Gastrocnemius medialis (tissue), 4 donors: Measurements from ENCODE around the gene GABBR2. TPM values are rescaled to one million over a fixed set of nuclear protein-coding genes. Genes with fewer than 3 reads are reported as not detected.

Experiments
- ATAC-seq, 2 donors: fragments of 150-250 bp; one replicate each; pipeline ENCODE4 v1.9.1; 2016
- DNase-seq, 2 donors: peaks; one replicate each; pipeline ENCODE4 v3.0.0-alpha.2; 2019
- H3K27ac ChIP-seq, 4 donors: fragments of 200-600 bp; sonication (generic); 1 replicate in 1 of 4; 2 replicates in 3 of 4; pipeline ENCODE4 v1.5.1; 2016 to 2018; ENCODE audit warnings: mild to moderate bottlenecking in 2 of 4, moderate library complexity in 1 of 4
- H3K27me3 ChIP-seq, 3 donors: fragments of 200-600 bp; sonication (generic) in 2 of 3; 1 replicate in 1 of 3; 2 replicates in 2 of 3; pipeline versions ENCODE4 v1.5.1 to v1.6.0; 2016 to 2019; ENCODE audit warnings: mild to moderate bottlenecking in 1 of 3, moderate library complexity in 1 of 3
- H3K36me3 ChIP-seq, 2 donors: fragments of 200-600 bp; sonication (generic) in 1 of 2; one replicate each; pipeline ENCODE4 v1.5.1; 2017 to 2018
- H3K4me1 ChIP-seq, 2 donors: fragments of 200-600 bp; sonication (generic) in 1 of 2; one replicate each; pipeline ENCODE4 v1.5.1; 2016 to 2017; ENCODE audit warnings: mild to moderate bottlenecking in 2 of 2
- H3K4me3 ChIP-seq, 4 donors: fragments of 200-600 bp; sonication (generic) in 3 of 4; 1 replicate in 1 of 4; 2 replicates in 3 of 4; pipeline ENCODE4 v1.5.1; 2016 to 2019; ENCODE audit warnings: mild to moderate bottlenecking in 2 of 4
- H3K9me3 ChIP-seq, 3 donors: fragments of 200-600 bp; sonication (generic) in 2 of 3; 1 replicate in 1 of 3; 2 replicates in 2 of 3; pipeline ENCODE4 v1.5.1; 2016 to 2019
- CTCF ChIP-seq, 5 experiments: fragments of 450-650 bp in 3 of 5; fragments of 200-600 bp in 2 of 5; sonication (generic) in 2 of 5; IDR thresholded peaks in 4 of 5; conservative IDR thresholded peaks in 1 of 5; 1 replicate in 4 of 5; 2 replicates in 1 of 5; pipeline ENCODE4 v1.5.1; 2016 to 2019; ENCODE audit warnings: antibody characterized with exemption in 5 of 5, mild to moderate bottlenecking in 3 of 5, moderate library complexity in 3 of 5
- POLR2A ChIP-seq, 2 donors: fragments of 450-650 bp; IDR thresholded peaks; one replicate each; pipeline ENCODE4 v1.6.1; 2017; ENCODE audit warnings: antibody characterized with exemption in 2 of 2, mild to moderate bottlenecking in 2 of 2, moderate library complexity in 2 of 2
- in situ Hi-C, 4 donors: fragments of 200-750 bp; cut with MboI; loops; one replicate each; pipeline versions ENCODE4 v1.15.0 to v1.8.0; 2017; ENCODE audit warnings: low sequenced_read_pairs in 4 of 4
- intact Hi-C: fragments of 100-400 bp; cut with DNase I; formaldehyde crosslinking; loops from one replicate; pipeline ENCODE4 v1.15.1; 2023; ENCODE audit warnings: low total_unique reads
- total RNA-seq, 4 donors: library from RNA; depleted of rRNA; stranded (reverse); fragments of >200 nt; gene quantifications; one replicate each; pipeline versions ENCODE4 v1.1.0 to v1.2.3, GENCODE V29; 2016

GABBR2 gene
- total RNA-seq, 4 donors from 2014 or later = 0.46 to 0.80 TPM; not detected in 2

- no peaks in the 10 kb centered on the region for H3K4me1 ChIP-seq
- in situ Hi-C loops (loop anchor here in 1 of 4 donors (10.0 kb wide), 1 partner anchor 64 kb away; no protein-coding TSS in a partner anchor), intact Hi-C loops (no loop called here)
- no peak for DNase-seq
- H3K27ac ChIP-seq = no peak overlapping the region
- no peaks in the 10 kb centered on the region for H3K9me3 ChIP-seq
- no peak for ATAC-seq
- H3K4me3 ChIP-seq = no peak overlapping the region
- TF ChIP-seq CTCF (IDR thresholded peaks at IDR 0.05 in 4 of 5, conservative IDR thresholded peaks at IDR 0.05 in 1 of 5) (no peak), POLR2A (IDR thresholded peaks at IDR 0.05) (no peak)
- H3K36me3 ChIP-seq = no peaks in the 10 kb centered on the region
- peaks cover 0 to 3% (median 0%) of the 10 kb centered on the region in 3 donors for H3K27me3 ChIP-seq
These were observed 188.3 kb downstream of the GABBR2 start for GRCh38 chr9:98520221-98520960.

- Histone ChIP-seq H3K27ac (no peak overlapping the region), H3K27me3 (peaks cover 0 to 3% (median 0%) of the 10 kb centered on the region in 3 donors), H3K4me1 (no peaks in the 10 kb centered on the region), H3K36me3 (no peaks in the 10 kb centered on the region), H3K9me3 (no peaks in the 10 kb centered on the region), H3K4me3 (no peak overlapping the region)
- ATAC-seq = no peak
- intact Hi-C loops (no loop called here), in situ Hi-C loops (loop anchor here in 1 of 4 donors (10.0 kb wide), 1 partner anchor 65 kb away; no protein-coding TSS in a partner anchor)
- TF ChIP-seq CTCF (IDR thresholded peaks at IDR 0.05 in 4 of 5, conservative IDR thresholded peaks at IDR 0.05 in 1 of 5) (no peak), POLR2A (IDR thresholded peaks at IDR 0.05) (no peak)
- no peak for DNase-seq
These were observed 189.1 kb downstream of the GABBR2 start for GRCh38 chr9:98519641-98520040.

- TF ChIP-seq POLR2A (IDR thresholded peaks at IDR 0.05) (no peak), CTCF (IDR thresholded peaks at IDR 0.05 in 4 of 5, conservative IDR thresholded peaks at IDR 0.05 in 1 of 5) (no peak)
- no peak for ATAC-seq
- Histone ChIP-seq H3K4me1 (no peaks in the 10 kb centered on the region), H3K36me3 (no peaks in the 10 kb centered on the region), H3K27ac (no peak overlapping the region), H3K9me3 (no peaks in the 10 kb centered on the region), H3K4me3 (no peak overlapping the region), H3K27me3 (peaks cover 0 to 3% (median 0%) of the 10 kb centered on the region in 3 donors)
- in situ Hi-C loops (no loop called here), intact Hi-C loops (no loop called here)
- no peak for DNase-seq
These were observed 190.2 kb downstream of the GABBR2 start for GRCh38 chr9:98518556-98518955.

- Histone ChIP-seq H3K9me3 (no peaks in the 10 kb centered on the region), H3K36me3 (no peaks in the 10 kb centered on the region), H3K27me3 (no peaks in the 10 kb centered on the region), H3K27ac (no peak overlapping the region), H3K4me3 (no peak overlapping the region), H3K4me1 (no peaks in the 10 kb centered on the region)
- no peak for ATAC-seq
- TF ChIP-seq POLR2A (IDR thresholded peaks at IDR 0.05) (no peak), CTCF (IDR thresholded peaks at IDR 0.05 in 4 of 5, conservative IDR thresholded peaks at IDR 0.05 in 1 of 5) (no peak)
- no peak for DNase-seq
- intact Hi-C loops = no loop called here
- in situ Hi-C loops = no loop called here
These were observed 191.0 kb downstream of the GABBR2 start for GRCh38 chr9:98517761-98518160.
